HepG2 (cell line): ENCODE measurements around the gene SGK1.

Experiments
- DDIT3 ChIP-seq: sonication (generic); formaldehyde crosslinking; IDR thresholded peaks from 2 replicates; pipeline ENCODE4 v1.4.0; 2020; ENCODE audit warnings: mild to moderate bottlenecking, missing genetic modification reagents
- FOXM1 ChIP-seq: sonication (generic); formaldehyde crosslinking; IDR thresholded peaks from 2 replicates; pipeline ENCODE4 v1.5.0; 2020; ENCODE audit warnings: missing genetic modification reagents
- ZBTB8A ChIP-seq: sonication (generic); formaldehyde crosslinking; IDR thresholded peaks from 2 replicates; pipeline ENCODE4 v1.4.0; 2020; ENCODE audit warnings: mild to moderate bottlenecking, low read depth, missing genetic modification reagents, borderline replicate concordance
- ZNF512 ChIP-seq: sonication (generic); formaldehyde crosslinking; IDR thresholded peaks from 2 replicates; pipeline ENCODE4 v1.4.0; 2020; ENCODE audit warnings: mild to moderate bottlenecking, missing genetic modification reagents

- no peak for TF ChIP-seq FOXM1
- no peak for TF ChIP-seq ZNF512
- TF ChIP-seq DDIT3 (CRISPR knock-in tag) = no peak
- no peak for TF ChIP-seq ZBTB8A
Observed at GRCh38 chr6:134205366-134205765, 112.5 kb downstream of the SGK1 start.
